B cell (primary cell): Measurements from ENCODE around the gene CLP1. TPM values are rescaled to one million over a fixed set of nuclear protein-coding genes. Genes with fewer than 3 reads are reported as not detected.

Experiments used
- ATAC-seq: fragments of 200-7000 bp; cut with Tn5 transposase; one replicate; pipeline ENCODE4 v1.10.0; 2021; ENCODE audit warnings: low read depth, mild to moderate bottlenecking, moderate number of reproducible peaks, moderate library complexity
- CTCF ChIA-PET: fragments of 350-600 bp; sonication (Branson Sonifier 250); formaldehyde crosslinking; loops from one replicate; lab custom pipeline; 2021; ENCODE audit warnings: antibody characterized with exemption, inconsistent platforms; lab: Charles Lee
- POLR2A ChIA-PET: fragments of 350-600 bp; sonication (Branson Sonifier 250); formaldehyde crosslinking; loops from one replicate; lab custom pipeline; 2021; ENCODE audit warnings: antibody characterized with exemption; lab: Charles Lee
- DNase-seq: peaks from one replicate; pipeline ENCODE4 v3.0.0; 2013
- H2AFZ ChIP-seq: 2 replicates; pipeline ENCODE4 v1.6.1; 2012; ENCODE audit warnings: mild to moderate bottlenecking, low read depth, low read length; ENCODE audit not compliant: insufficient read depth, poor library complexity, severe bottlenecking
- H3K27ac ChIP-seq, 2 donors: 1 replicate in 1 of 2; 2 replicates in 1 of 2; pipeline ENCODE4 v1.5.1; 2012 to 2013; ENCODE audit warnings: low read length in 2 of 2, mild to moderate bottlenecking in 2 of 2, moderate library complexity in 1 of 2
- H3K27me3 ChIP-seq, 4 experiments: fragments of 200-600 bp in 1 of 4; sonication (generic) in 1 of 4; replicated peaks in 1 of 4; 1 replicate in 2 of 4; 2 replicates in 2 of 4; pipeline versions ENCODE4 v1.6.1 to v1.7.0; 2013 to 2016; ENCODE audit warnings: low read length in 3 of 4, mild to moderate bottlenecking in 2 of 4, mixed read lengths in 1 of 4, moderate library complexity in 1 of 4; ENCODE audit not compliant: insufficient read depth in 4 of 4, control insufficient read depth in 3 of 4; ENCODE audit errors: control extremely low read depth in 1 of 4
- H3K36me3 ChIP-seq, 2 experiments: replicated peaks in 1 of 2; 1 replicate in 1 of 2; 2 replicates in 1 of 2; pipeline versions ENCODE4 v1.6.1 to v1.7.1; 2013; ENCODE audit warnings: low read length in 1 of 2; ENCODE audit not compliant: insufficient read depth in 2 of 2, control insufficient read depth in 1 of 2; ENCODE audit errors: control extremely low read depth in 1 of 2, extremely low read depth in 1 of 2
- H3K4me1 ChIP-seq, 2 donors: fragments of 200-600 bp in 1 of 2; sonication (generic) in 1 of 2; 1 replicate in 1 of 2; 2 replicates in 1 of 2; pipeline versions ENCODE4 v1.5.1 to v1.6.1; 2013 to 2017; ENCODE audit warnings: low read length in 2 of 2; ENCODE audit not compliant: control insufficient read depth in 2 of 2, insufficient read depth in 2 of 2
- H3K4me2 ChIP-seq: replicated peaks from 2 replicates; pipeline ENCODE3; 2012; ENCODE audit warnings: mild to moderate bottlenecking, low read depth, low read length; ENCODE audit not compliant: poor library complexity, severe bottlenecking
- H3K4me3 ChIP-seq, 5 experiments: fragments of 200-600 bp in 1 of 5; sonication (generic) in 1 of 5; 1 replicate in 3 of 5; 2 replicates in 2 of 5; pipeline versions ENCODE4 v1.5.1 to v1.7.0; 2011 to 2016; ENCODE audit warnings: low read length in 4 of 5, mild to moderate bottlenecking in 4 of 5, low read depth in 2 of 5, control low read depth in 1 of 5, moderate library complexity in 1 of 5; ENCODE audit not compliant: insufficient read depth in 1 of 5; ENCODE audit errors: control extremely low read depth in 1 of 5, extremely low read depth in 1 of 5
- H3K79me2 ChIP-seq: fragments of 200-600 bp; sonication (generic); one replicate; pipeline ENCODE4 v1.6.0; 2016; ENCODE audit warnings: low read length; ENCODE audit not compliant: control insufficient read depth, insufficient read depth
- H3K9ac ChIP-seq: fragments of 200-600 bp; sonication (generic); 2 replicates; pipeline ENCODE4 v1.6.1; 2017; ENCODE audit warnings: mild to moderate bottlenecking, low read length, moderate library complexity
- H3K9me3 ChIP-seq, 3 donors: one replicate each; pipeline versions ENCODE4 v1.6.1 to v1.7.1; 2013; ENCODE audit warnings: low read length in 2 of 3; ENCODE audit not compliant: control insufficient read depth in 2 of 3, insufficient read depth in 1 of 3; ENCODE audit errors: control extremely low read depth in 1 of 3
- H4K20me1 ChIP-seq: 2 replicates; pipeline ENCODE4 v1.6.0; 2012; ENCODE audit warnings: mild to moderate bottlenecking, low read length; ENCODE audit not compliant: insufficient read depth, control insufficient read depth, poor library complexity, severe bottlenecking
- H3K27ac Mint-ChIP-seq: one replicate; pipeline ENCODE4 v1.8.0; 2021; ENCODE audit warnings: mixed read lengths
- H3K27me3 Mint-ChIP-seq: one replicate; pipeline ENCODE4 v1.8.0; 2021; ENCODE audit warnings: mixed read lengths
- H3K4me1 Mint-ChIP-seq: one replicate; pipeline ENCODE4 v1.8.0; 2021; ENCODE audit warnings: mixed read lengths
- H3K4me3 Mint-ChIP-seq: one replicate; pipeline ENCODE4 v1.8.0; 2021; ENCODE audit warnings: mixed read lengths
- H3K9me3 Mint-ChIP-seq: one replicate; pipeline ENCODE4 v1.8.0; 2022; ENCODE audit warnings: mixed read lengths; ENCODE audit not compliant: insufficient read depth
- CTCF ChIP-seq: fragments of 200-600 bp; IDR thresholded peaks from one replicate; pipeline ENCODE4 v1.8.0; 2022; ENCODE audit warnings: antibody characterized with exemption, mild to moderate bottlenecking
- EZH2 ChIP-seq: IDR thresholded peaks from 2 replicates; pipeline ENCODE4 v1.6.1; 2012; ENCODE audit warnings: borderline replicate concordance, low read depth, mild to moderate bottlenecking, moderate library complexity, low read length; ENCODE audit not compliant: insufficient read depth, poor library complexity, severe bottlenecking
- WGBS: methylation state at CpG from one replicate; pipeline ENCODE4 v1.1.5; 2013; ENCODE audit warnings: missing lambda C conversion rate; ENCODE audit not compliant: insufficient coverage; 5-methylcytosine and 5-hydroxymethylcytosine counted together
- intact Hi-C: fragments of 100-400 bp; cut with micrococcal nuclease; formaldehyde crosslinking; loops from one replicate; pipeline ENCODE4 v1.10.0; 2022
- polyA plus RNA-seq: library from polyadenylated mRNA; depleted of rRNA; stranded (reverse); fragments of >200 nt; gene quantifications from 2 replicates; pipeline ENCODE4 v1.2.3, GENCODE V29; 2012
- total RNA-seq, 2 donors: library from RNA; stranded (reverse); fragments of 120-200 nt in 1 of 2; gene quantifications; 1 replicate in 1 of 2; 2 replicates in 1 of 2; pipeline versions ENCODE4 v1.2.3 to v1.2.4, GENCODE V29; 2013 to 2022

CLP1 gene
- total and polyA plus RNA-seq, 2 donors (not counting 1 experiment from before 2014, with no cell fraction given): 6.0 to 15.5 TPM

- H3K9ac ChIP-seq: no peak overlapping the region
- H3K27me3 Mint-ChIP-seq: peaks cover 77% of the 10 kb centered on the region
- peaks cover 43% of the 10 kb centered on the region for H3K4me1 Mint-ChIP-seq
- intact Hi-C loops: no loop called here
- peak; percentile 37 for DNase-seq
- no peaks in the 10 kb centered on the region for H3K36me3 ChIP-seq
- H3K4me3 Mint-ChIP-seq: peak overlapping the region; percentile 78
- H3K4me2 ChIP-seq: peak overlapping the region; percentile 55
- peaks cover 46 to 48% of the 10 kb centered on the region in 2 donors for H3K4me1 ChIP-seq
- H3K27ac ChIP-seq: no peak overlapping the region
- ChIA-PET CTCF (interaction anchor here (1.0 to 1.7 kb wide), 5 partner anchors 10 to 191 kb away, joined by 3 to 7 read pairs (median 3); no protein-coding TSS in a partner anchor), POLR2A (no interaction called here)
- WGBS: 9% methylated on average over 11 of the region's 13 CpGs
- H3K9me3 Mint-ChIP-seq: no peaks in the 10 kb centered on the region
- H3K4me3 ChIP-seq: no peak overlapping the region
- no peaks in the 10 kb centered on the region for H3K79me2 ChIP-seq
- H3K27me3 ChIP-seq: peaks cover 0 to 69% (median 54%) of the 10 kb centered on the region in 4 experiments
- peak overlapping the region; percentile 37 for H3K27ac Mint-ChIP-seq
- no peaks in the 10 kb centered on the region for H4K20me1 ChIP-seq
- H3K9me3 ChIP-seq: peaks cover 0 to 11% (median 0%) of the 10 kb centered on the region in 3 donors
- TF ChIP-seq EZH2 (no peak), CTCF (no peak)
- no peak for ATAC-seq
- no peak overlapping the region for H2AFZ ChIP-seq
Observed at GRCh38 chr11:57647960-57648800, 9.4 kb upstream of the CLP1 start.
